GM19099 (cell line): ENCODE measurements around the gene SF3B1.

Source experiments
- POLR2A ChIP-seq: IDR thresholded peaks from 3 replicates; pipeline ENCODE4 v1.6.1; 2011; ENCODE audit warnings: low read depth; ENCODE audit not compliant: insufficient read length; ENCODE audit errors: extremely low read depth

Gene SF3B1, protein sequence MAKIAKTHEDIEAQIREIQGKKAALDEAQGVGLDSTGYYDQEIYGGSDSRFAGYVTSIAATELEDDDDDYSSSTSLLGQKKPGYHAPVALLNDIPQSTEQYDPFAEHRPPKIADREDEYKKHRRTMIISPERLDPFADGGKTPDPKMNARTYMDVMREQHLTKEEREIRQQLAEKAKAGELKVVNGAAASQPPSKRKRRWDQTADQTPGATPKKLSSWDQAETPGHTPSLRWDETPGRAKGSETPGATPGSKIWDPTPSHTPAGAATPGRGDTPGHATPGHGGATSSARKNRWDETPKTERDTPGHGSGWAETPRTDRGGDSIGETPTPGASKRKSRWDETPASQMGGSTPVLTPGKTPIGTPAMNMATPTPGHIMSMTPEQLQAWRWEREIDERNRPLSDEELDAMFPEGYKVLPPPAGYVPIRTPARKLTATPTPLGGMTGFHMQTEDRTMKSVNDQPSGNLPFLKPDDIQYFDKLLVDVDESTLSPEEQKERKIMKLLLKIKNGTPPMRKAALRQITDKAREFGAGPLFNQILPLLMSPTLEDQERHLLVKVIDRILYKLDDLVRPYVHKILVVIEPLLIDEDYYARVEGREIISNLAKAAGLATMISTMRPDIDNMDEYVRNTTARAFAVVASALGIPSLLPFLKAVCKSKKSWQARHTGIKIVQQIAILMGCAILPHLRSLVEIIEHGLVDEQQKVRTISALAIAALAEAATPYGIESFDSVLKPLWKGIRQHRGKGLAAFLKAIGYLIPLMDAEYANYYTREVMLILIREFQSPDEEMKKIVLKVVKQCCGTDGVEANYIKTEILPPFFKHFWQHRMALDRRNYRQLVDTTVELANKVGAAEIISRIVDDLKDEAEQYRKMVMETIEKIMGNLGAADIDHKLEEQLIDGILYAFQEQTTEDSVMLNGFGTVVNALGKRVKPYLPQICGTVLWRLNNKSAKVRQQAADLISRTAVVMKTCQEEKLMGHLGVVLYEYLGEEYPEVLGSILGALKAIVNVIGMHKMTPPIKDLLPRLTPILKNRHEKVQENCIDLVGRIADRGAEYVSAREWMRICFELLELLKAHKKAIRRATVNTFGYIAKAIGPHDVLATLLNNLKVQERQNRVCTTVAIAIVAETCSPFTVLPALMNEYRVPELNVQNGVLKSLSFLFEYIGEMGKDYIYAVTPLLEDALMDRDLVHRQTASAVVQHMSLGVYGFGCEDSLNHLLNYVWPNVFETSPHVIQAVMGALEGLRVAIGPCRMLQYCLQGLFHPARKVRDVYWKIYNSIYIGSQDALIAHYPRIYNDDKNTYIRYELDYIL

DNA sequence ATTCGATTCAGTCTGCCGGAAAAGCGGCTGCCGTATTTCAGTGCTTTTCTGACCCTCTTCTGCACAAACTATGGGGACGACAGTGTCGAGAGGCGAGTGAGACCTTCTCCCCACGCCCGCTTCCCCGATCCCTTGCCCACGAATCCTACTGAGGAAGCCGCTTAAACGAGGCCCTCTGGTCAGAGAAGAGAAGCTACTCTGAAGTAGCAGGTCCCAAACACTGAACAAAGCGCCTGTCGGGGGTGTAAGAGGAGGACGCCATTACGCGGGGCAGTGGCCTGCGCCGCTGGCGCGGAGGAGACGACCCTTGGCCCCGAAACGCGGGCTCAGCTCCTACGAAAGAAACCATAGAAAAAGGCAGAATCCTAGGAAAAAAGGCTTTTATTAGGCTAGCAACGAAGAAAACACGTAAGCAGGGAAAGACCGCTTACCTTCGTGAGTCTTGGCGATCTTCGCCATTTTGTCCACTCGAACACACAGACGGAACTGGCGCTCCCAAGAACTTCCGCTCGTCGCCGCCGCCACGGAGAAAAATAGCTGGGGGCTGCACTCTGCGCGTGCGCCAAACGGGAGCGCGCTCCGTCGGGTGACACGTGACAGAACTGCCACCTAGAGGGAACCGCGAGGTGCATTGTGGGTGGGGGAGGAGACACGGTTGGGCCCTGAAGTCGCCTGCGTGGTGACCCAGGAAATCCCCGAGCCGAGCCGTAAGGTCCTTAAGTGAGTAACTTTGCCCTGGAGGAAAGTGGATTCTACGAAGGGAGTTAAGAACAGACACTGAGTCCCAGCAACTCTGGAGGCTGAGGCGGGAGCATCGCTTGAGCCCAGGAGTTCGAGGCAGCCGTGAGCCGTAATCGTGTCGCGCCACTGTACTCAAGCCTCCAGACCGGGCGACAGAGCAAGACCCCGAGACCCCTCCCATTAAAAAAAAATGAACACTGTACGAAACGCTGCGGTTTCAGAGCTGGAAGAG lies at the start of gene SF3B1:
SF3B1 (minus strand) TSS at position 488 of the 973 bp plus-strand sequence; CDS start at position 459, 29 bp downstream.
- peak; percentile 93 for TF ChIP-seq POLR2A

DNA sequence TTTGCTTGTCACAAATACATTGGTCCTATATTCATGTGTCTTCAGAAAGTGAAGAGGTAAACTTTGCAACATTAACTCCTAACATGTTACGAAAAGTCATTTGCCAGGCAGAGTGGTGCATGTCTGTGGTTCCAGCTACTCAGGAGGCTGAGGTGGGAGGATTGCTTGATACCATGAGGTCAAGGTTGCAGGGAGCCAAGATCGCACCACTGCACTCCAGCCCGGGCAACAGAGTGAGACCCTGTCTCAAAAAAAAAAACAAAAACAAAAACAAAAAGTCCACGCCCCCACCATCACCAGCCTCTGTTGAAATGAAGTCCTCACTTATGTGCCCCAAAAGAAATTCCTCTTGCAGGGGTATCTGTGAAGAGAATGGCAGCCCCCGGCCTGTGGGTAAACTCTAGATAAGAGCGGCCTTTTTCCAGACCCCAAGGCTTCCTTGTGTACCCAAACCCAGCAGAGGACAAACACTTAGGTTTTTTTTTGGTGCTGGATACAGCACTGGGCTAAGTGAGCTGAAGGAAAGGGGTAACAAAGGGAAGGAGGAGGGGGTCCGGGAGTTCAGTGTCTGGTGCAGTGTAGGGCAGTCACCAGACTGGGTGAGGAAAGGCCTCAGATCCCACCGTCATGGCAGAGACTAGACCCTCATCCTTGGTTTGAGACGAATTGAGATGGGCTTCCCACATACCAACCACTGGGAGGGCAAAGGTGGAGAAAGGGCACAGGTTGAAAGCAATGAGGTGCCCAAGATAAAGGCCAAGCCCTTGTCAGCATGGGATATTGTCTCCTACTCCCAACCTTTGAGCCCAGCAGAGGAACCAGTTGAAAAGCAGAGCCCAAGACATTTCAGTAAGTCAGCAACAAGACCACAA lies 45.6 kb upstream of the SF3B1 start:
- TF ChIP-seq POLR2A: no peak

DNA sequence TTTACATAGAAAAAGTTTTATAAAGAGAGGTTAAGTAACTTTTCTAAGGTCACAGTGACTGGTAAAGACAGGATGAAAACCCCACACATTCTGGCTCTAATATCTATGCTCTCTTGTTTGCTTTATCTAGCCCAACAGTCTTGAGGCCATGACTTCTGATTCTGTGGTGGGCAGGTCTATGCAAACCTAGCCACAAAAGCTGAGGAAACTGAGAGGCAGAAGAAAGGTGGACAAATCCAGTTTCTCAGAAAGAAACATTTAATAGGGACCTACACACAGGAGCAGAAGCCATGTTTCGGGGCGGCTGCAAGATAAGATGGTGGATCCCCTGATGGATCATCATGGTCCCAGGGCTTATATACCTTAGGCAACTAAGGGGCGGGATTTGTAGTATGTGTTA lies 43.0 kb upstream of the SF3B1 start:
- TF ChIP-seq POLR2A: no peak

DNA sequence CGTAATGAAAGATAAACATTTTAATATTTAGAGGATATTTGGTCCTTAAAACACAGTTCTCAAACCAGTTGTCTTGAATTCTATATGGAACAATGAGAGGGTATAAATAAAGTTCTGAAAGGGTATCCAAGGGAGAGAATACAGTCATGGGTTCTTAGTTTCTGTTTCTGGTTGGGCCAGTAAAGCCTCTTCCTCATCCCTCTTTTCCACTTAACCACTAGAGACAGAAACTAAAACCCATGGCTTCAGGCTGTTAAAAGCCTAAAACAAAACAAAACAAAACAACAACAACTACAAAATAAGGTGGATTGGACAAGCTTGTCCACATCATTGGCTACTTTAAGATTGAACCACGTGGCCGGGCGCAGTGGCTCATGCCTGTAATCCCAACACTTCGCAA lies 37.3 kb upstream of the SF3B1 start:
- no peak for TF ChIP-seq POLR2A

DNA sequence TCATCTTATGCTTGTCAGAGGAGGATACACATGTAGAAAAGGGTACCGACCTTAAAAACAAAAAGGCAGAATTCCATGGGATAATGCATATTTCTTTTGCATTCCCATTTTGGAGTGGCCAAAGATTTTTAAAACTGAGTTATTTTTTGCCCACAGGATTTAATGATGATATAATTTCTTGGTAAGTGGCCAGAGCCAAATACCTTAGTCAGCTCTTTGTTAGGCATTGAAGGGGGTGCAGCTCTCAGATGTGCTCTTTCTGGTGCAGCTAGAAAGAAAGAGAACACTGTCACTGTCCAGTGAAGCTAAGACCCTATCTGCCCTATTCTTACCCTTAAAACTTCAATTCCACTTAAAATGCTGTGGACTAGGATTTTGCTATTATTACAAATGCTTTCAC lies 29.3 kb upstream of the SF3B1 start:
- TF ChIP-seq POLR2A: no peak

DNA sequence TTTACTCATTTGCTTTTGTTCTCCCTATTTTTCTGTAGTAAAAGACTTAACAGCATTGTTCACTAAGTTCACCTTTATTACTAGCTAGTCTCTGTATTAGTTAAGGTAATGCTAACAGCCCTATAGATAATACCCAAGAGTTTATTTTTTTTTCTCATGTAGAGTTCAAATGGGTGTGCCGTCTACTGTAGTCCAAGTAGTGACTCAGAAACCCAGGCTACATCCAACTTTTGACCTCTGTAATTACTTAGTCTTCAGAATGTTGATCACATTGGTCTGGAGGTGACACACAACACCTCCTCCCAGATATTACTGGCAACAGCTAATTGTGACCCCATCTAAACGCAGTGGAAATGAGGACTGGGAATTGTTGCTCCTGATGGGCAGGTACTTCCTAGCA lies 26.2 kb upstream of the SF3B1 start:
- no peak for TF ChIP-seq POLR2A

DNA sequence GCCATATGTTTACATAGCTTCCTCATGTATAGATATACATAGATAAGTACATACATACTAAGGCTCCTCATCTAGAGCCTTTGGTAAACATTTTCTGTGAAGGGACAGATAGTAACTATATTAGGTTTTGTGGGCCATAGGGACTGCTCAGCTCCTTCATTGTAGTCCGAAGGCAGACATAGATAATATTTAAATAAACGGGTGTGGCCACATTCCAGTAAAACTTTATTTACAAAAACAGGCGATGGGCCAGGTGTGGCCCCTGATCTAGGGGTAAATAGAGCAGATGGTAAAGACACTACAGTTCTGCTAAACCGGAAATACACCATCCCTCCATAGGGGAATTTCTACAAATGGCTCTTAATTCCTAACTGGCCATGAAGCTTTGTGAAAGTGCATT lies 25.8 kb upstream of the SF3B1 start:
- TF ChIP-seq POLR2A: no peak

DNA sequence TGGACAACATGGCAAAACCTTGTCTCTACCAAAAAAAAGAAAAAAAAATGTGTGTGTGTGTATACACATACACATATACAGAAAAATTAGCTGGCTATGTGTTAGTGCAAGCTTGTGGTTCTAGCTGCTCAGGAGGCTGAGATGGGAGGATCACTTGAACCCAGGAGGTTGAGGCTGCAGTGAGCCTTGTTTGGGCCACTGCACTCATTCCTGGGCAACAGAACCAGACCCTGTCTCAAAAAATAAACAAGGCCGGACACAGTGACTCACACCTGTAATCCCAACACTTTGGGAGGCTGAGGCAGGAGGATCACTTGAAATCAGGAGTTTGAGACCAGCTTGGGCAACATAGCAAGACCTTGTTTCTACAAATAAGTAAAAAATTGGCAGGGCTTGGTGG lies 20.6 kb upstream of the SF3B1 start:
- no peak for TF ChIP-seq POLR2A

DNA sequence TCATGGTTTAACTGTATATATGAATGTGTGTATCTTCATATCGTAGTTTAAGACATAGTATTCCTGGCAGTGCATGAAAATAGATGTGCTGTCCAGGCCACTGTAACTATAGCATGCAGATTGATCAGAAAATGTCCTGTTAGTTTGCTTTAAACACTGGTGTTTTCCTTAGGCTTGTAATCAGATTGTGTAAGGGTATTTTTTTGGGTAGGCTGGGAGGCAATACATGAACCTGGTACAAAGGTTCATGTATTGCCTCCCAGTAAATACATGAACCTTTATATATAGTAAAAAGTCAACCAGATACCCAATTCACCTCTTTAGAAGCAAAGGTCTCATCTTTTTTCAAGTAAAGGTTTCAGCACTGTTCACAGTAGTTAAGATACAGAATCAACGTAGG lies 20.1 kb upstream of the SF3B1 start:
- no peak for TF ChIP-seq POLR2A

DNA sequence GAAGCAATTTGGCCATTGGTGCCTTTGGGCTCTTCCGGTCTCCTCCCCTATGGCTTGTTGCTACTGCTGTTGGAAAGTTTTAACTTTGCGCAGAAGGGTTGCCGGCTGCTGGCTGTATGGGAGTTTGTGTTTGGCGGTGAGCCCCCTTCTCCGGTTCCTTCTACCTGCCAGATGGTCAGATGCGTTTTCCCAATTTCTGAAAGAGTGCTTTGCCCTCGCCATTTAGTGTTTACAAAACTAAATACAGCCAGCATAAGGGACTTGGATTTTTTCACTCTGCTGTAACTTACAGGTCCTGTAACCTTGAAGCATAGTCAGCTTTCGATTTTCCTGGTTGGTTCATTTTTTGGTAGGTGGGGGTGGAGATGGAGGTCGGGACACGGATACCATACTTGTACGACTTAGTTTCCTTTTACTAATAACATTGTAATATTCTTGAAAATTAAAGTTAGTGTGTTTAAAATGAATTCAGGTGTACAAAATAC lies 19.1 kb upstream of the SF3B1 start:
- TF ChIP-seq POLR2A: no peak

DNA sequence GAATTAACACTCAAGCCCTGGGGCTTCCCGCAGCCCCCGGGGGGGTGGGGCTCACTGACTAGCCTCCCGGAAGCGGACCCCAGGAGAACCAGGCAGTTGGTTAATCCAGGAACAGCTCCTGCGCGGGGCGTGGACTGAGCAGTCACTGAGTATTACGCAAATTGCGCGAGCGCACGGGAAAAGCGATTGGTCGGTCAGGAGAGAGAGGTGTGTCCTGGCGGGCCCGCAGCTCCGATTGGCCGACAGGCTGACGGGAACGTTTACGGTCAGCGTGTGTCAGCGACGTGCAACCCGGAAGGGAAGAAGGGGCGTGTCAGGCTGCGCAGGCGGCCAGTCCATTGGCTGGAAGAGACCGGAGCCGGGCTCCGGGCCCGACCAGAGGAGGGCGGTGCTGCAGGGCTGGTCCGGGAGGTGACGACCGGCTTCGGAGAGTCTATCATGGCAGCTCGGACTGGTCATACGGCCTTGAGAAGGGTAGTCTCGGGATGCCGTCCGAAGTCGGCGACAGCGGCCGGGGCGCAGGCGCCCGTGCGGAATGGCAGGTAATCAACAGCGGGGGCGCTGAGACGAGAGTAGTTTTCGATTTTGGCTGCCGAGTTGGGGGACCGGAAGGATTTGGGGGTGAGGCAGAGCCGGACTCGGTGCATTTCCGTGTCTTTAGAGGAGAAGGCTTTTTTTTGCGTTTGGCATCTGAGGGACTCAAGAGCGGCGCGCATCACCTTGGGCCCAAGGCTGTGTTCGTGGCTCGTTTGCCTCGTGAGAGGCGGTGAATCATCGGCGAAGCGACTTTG lies 18.5 kb upstream of the SF3B1 start, which contains the start of gene COQ10B:
COQ10B (plus strand) TSS at position 430 of the 791 bp plus-strand sequence; CDS start at position 439, 9 bp downstream.
- TF ChIP-seq POLR2A: peak; percentile 79

DNA sequence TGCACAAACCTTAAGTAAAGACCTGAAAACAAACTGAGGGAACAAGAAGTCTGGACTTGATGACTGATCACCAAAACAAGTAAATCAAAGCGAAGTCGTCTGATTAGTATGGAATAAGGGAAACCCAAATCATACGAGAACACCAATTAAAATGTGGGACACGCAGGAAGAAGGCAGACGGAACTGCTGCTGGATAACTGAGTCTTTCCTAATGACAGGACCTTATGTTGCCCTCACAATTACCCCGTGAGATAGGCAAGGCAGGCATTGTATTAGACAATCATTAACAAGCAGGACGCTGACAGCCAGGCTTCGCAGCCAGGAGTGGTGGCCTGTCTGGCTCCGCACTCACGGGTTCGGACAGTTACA lies 17.9 kb upstream of the SF3B1 start:
- no peak for TF ChIP-seq POLR2A
